Measurements from ENCODE around the gene ETV6.

ETV6 gene

GRCh38 chr12:11745113-11745512 lies 95.6 kb downstream of the ETV6 start:
- no peak for DNase-seq

- DNase-seq = no peak
These were observed 96.7 kb downstream of the ETV6 start for GRCh38 chr12:11746024-11746771.

- no peak for DNase-seq
These were observed 97.7 kb downstream of the ETV6 start for GRCh38 chr12:11746940-11747716.

GRCh38 chr12:11747969-11748368 lies 98.5 kb downstream of the ETV6 start:
- no peak for DNase-seq

- DNase-seq = no peak
These were observed 99.4 kb downstream of the ETV6 start for GRCh38 chr12:11748903-11749302.

- no peak for DNase-seq
These were observed 100.6 kb downstream of the ETV6 start for GRCh38 chr12:11749943-11750690.

GRCh38 chr12:11752403-11753149 lies 103.1 kb downstream of the ETV6 start:
- no peak for DNase-seq

GRCh38 chr12:11753150-11753499 lies 103.7 kb downstream of the ETV6 start:
- no peak for DNase-seq

GRCh38 chr12:11753826-11754225 lies 104.4 kb downstream of the ETV6 start:
- no peak for DNase-seq

GRCh38 chr12:11754256-11754655 lies 104.8 kb downstream of the ETV6 start:
- no peak for DNase-seq

GRCh38 chr12:11755302-11755930 lies 105.9 kb downstream of the ETV6 start:
- no peak for DNase-seq

- no peak for DNase-seq
These were observed 106.5 kb downstream of the ETV6 start for GRCh38 chr12:11756022-11756421.

- no peak for DNase-seq
These were observed 107.0 kb downstream of the ETV6 start for GRCh38 chr12:11756523-11756922.

- no peak for DNase-seq
These were observed 107.6 kb downstream of the ETV6 start for GRCh38 chr12:11757095-11757494.

GRCh38 chr12:11757531-11757930 lies 108.1 kb downstream of the ETV6 start:
- DNase-seq = no peak

GRCh38 chr12:11758087-11758486 lies 108.6 kb downstream of the ETV6 start:
- DNase-seq = no peak

GRCh38 chr12:11758510-11759493 lies 109.3 kb downstream of the ETV6 start:
- no peak for DNase-seq

GRCh38 chr12:11759494-11759878 lies 110.0 kb downstream of the ETV6 start:
- DNase-seq = no peak

- DNase-seq = no peak
These were observed 110.4 kb downstream of the ETV6 start for GRCh38 chr12:11759899-11760298.

GRCh38 chr12:11761869-11762567 lies 112.5 kb downstream of the ETV6 start:
- DNase-seq = no peak
